ENCODE results near the gene UBTD1. TPM values are rescaled to one million over a fixed set of nuclear protein-coding genes. Genes with fewer than 3 reads are reported as not detected.
"Not testable (repeated sequence)": the region's sequence is repeated elsewhere in the genome, so short reads cannot be mapped to it uniquely, and the experiment has no call there.

UBTD1 gene
- total RNA-seq, 2 experiments from 2014 or later, result 0.99 to 1.3 TPM

- H3K4me3 Mint-ChIP-seq, result no peak overlapping the region
- DNase-seq, result no peak
These were observed 19.1 kb downstream of the UBTD1 start for GRCh38 chr10:97517778-97518300.

GRCh38 chr10:97518301-97519043 lies 19.7 kb downstream of the UBTD1 start:
- no peak for DNase-seq
- H3K9me3 Mint-ChIP-seq, result no peaks in the 10 kb centered on the region
- no peaks in the 10 kb centered on the region for H3K36me3 Mint-ChIP-seq
- no peak overlapping the region for H3K27ac Mint-ChIP-seq
- no peaks in the 10 kb centered on the region for H3K4me1 Mint-ChIP-seq
- H3K4me3 Mint-ChIP-seq, result no peak overlapping the region
- H3K27me3 Mint-ChIP-seq, result no peaks in the 10 kb centered on the region

More at GRCh38 chr10:97517778-97518300, 19.1 kb downstream of the UBTD1 start:
- H3K36me3 Mint-ChIP-seq, result no peaks in the 10 kb centered on the region
- H3K9me3 Mint-ChIP-seq, result no peaks in the 10 kb centered on the region
- no peaks in the 10 kb centered on the region for H3K4me1 Mint-ChIP-seq
- H3K27me3 Mint-ChIP-seq, result no peaks in the 10 kb centered on the region
- no peak overlapping the region for H3K27ac Mint-ChIP-seq

- Mint-ChIP-seq H3K36me3 (no peaks in the 10 kb centered on the region), H3K27me3 (no peaks in the 10 kb centered on the region), H3K4me3 (no peak overlapping the region), H3K9me3 (no peaks in the 10 kb centered on the region), H3K4me1 (no peaks in the 10 kb centered on the region), H3K27ac (no peak overlapping the region)
- no peak for DNase-seq
These were observed 20.6 kb downstream of the UBTD1 start for GRCh38 chr10:97519342-97519741.

- Mint-ChIP-seq H3K4me3 (no peak overlapping the region), H3K9me3 (no peaks in the 10 kb centered on the region), H3K27me3 (no peaks in the 10 kb centered on the region), H3K36me3 (no peaks in the 10 kb centered on the region), H3K4me1 (no peaks in the 10 kb centered on the region), H3K27ac (no peak overlapping the region)
- DNase-seq, result no peak
These were observed 21.8 kb downstream of the UBTD1 start for GRCh38 chr10:97520520-97520919.

GRCh38 chr10:97520978-97521761 lies 22.4 kb downstream of the UBTD1 start:
- Mint-ChIP-seq H3K4me1 (no peaks in the 10 kb centered on the region), H3K27me3 (no peaks in the 10 kb centered on the region), H3K27ac (no peak overlapping the region), H3K36me3 (no peaks in the 10 kb centered on the region), H3K4me3 (no peak overlapping the region), H3K9me3 (no peaks in the 10 kb centered on the region)
- no peak for DNase-seq

GRCh38 chr10:97522071-97522470 lies 23.3 kb downstream of the UBTD1 start:
- H3K27me3 Mint-ChIP-seq, result no peaks in the 10 kb centered on the region
- H3K27ac Mint-ChIP-seq, result no peak overlapping the region
- H3K9me3 Mint-ChIP-seq, result no peaks in the 10 kb centered on the region
- DNase-seq, result no peak
- H3K36me3 Mint-ChIP-seq, result no peaks in the 10 kb centered on the region
- H3K4me3 Mint-ChIP-seq, result no peak overlapping the region
- no peaks in the 10 kb centered on the region for H3K4me1 Mint-ChIP-seq

- H3K9me3 Mint-ChIP-seq, result no peaks in the 10 kb centered on the region
- no peak overlapping the region for H3K27ac Mint-ChIP-seq
- no peak overlapping the region for H3K4me3 Mint-ChIP-seq
- H3K36me3 Mint-ChIP-seq, result no peaks in the 10 kb centered on the region
- no peak for DNase-seq
- no peaks in the 10 kb centered on the region for H3K27me3 Mint-ChIP-seq
- H3K4me1 Mint-ChIP-seq, result no peaks in the 10 kb centered on the region
These were observed 24.2 kb downstream of the UBTD1 start for GRCh38 chr10:97522937-97523336.

GRCh38 chr10:97525086-97525485 lies 26.4 kb downstream of the UBTD1 start:
- Mint-ChIP-seq H3K27me3 (no peaks in the 10 kb centered on the region), H3K27ac (no peak overlapping the region)
- DNase-seq, result no peak

GRCh38 chr10:97525683-97526110 lies 27.0 kb downstream of the UBTD1 start:
- Mint-ChIP-seq H3K4me3 (no peak overlapping the region), H3K36me3 (no peaks in the 10 kb centered on the region), H3K9me3 (no peaks in the 10 kb centered on the region), H3K4me1 (no peaks in the 10 kb centered on the region), H3K27ac (no peak overlapping the region), H3K27me3 (no peaks in the 10 kb centered on the region)
- DNase-seq, result no peak

More at GRCh38 chr10:97525086-97525485, 26.4 kb downstream of the UBTD1 start:
- Mint-ChIP-seq H3K4me1 (no peaks in the 10 kb centered on the region), H3K4me3 (no peak overlapping the region), H3K9me3 (no peaks in the 10 kb centered on the region), H3K36me3 (no peaks in the 10 kb centered on the region)

- H3K4me1 Mint-ChIP-seq, result not testable (repeated sequence)
These were observed 30.2 kb downstream of the UBTD1 start for GRCh38 chr10:97528876-97529275.

GRCh38 chr10:97529685-97530465 lies 31.2 kb downstream of the UBTD1 start:
- Mint-ChIP-seq H3K4me1 (no peaks in the 10 kb centered on the region), H3K4me3 (no peak overlapping the region), H3K9me3 (no peaks in the 10 kb centered on the region), H3K36me3 (no peaks in the 10 kb centered on the region), H3K27me3 (no peaks in the 10 kb centered on the region), H3K27ac (no peak overlapping the region)
- DNase-seq, result no peak

More at GRCh38 chr10:97528876-97529275, 30.2 kb downstream of the UBTD1 start:
- DNase-seq, H3K27ac Mint-ChIP-seq, H3K4me3 Mint-ChIP-seq, H3K36me3 Mint-ChIP-seq, H3K9me3 Mint-ChIP-seq, H3K27me3 Mint-ChIP-seq: not testable (repeated sequence)

GRCh38 chr10:97531401-97531986 lies 32.8 kb downstream of the UBTD1 start:
- no peaks in the 10 kb centered on the region for H3K36me3 Mint-ChIP-seq
- H3K27me3 Mint-ChIP-seq, result no peaks in the 10 kb centered on the region

GRCh38 chr10:97532935-97533671 lies 34.4 kb downstream of the UBTD1 start:
- no peaks in the 10 kb centered on the region for H3K36me3 Mint-ChIP-seq
- no peak for DNase-seq
- no peaks in the 10 kb centered on the region for H3K4me1 Mint-ChIP-seq
- H3K4me3 Mint-ChIP-seq, result no peak overlapping the region
- H3K27me3 Mint-ChIP-seq, result no peaks in the 10 kb centered on the region
- no peak overlapping the region for H3K27ac Mint-ChIP-seq
- H3K9me3 Mint-ChIP-seq, result no peaks in the 10 kb centered on the region

More at GRCh38 chr10:97531401-97531986, 32.8 kb downstream of the UBTD1 start:
- Mint-ChIP-seq H3K27ac (no peak overlapping the region), H3K4me3 (no peak overlapping the region), H3K4me1 (no peaks in the 10 kb centered on the region), H3K9me3 (no peaks in the 10 kb centered on the region)
- DNase-seq, result no peak

- Mint-ChIP-seq H3K36me3 (no peaks in the 10 kb centered on the region), H3K9me3 (no peaks in the 10 kb centered on the region), H3K4me1 (no peaks in the 10 kb centered on the region), H3K27ac (no peak overlapping the region), H3K4me3 (no peak overlapping the region), H3K27me3 (no peaks in the 10 kb centered on the region)
- no peak for DNase-seq
These were observed 35.2 kb downstream of the UBTD1 start for GRCh38 chr10:97533888-97534287.

Measured in activated naive CD8-positive, alpha-beta T cell treated with anti-CD3 and anti-CD28 coated beads for 36 hours (primary cell).